ENCODE data around the gene FANCI.
"Not testable (repeated sequence)": the region's sequence is repeated elsewhere in the genome, so short reads cannot be mapped to it uniquely, and the experiment has no call there.

FANCI gene

GRCh38 chr15:89230277-89230676, 13.5 kb upstream of the FANCI start:
- no peak for TF ChIP-seq CTCF (IDR thresholded peaks at IDR 0.05; ENCODE audit: insufficient read depth, low read depth, low read length, missing control alignments)
- no peak for DNase-seq (ENCODE audit: low read depth)
- H3K4me3 ChIP-seq (ENCODE audit: low read depth, low read length), result no peak overlapping the region

GRCh38 chr15:89231832-89232231, 11.9 kb upstream of the FANCI start:
- TF ChIP-seq CTCF (IDR thresholded peaks at IDR 0.05; ENCODE audit: insufficient read depth, low read depth, low read length, missing control alignments), result no peak
- no peak overlapping the region for H3K4me3 ChIP-seq (ENCODE audit: low read depth, low read length)
- no peak for DNase-seq (ENCODE audit: low read depth)

- not testable (repeated sequence) for DNase-seq (ENCODE audit: low read depth); H3K4me3 ChIP-seq (ENCODE audit: low read depth, low read length)
Measured at GRCh38 chr15:89239883-89240810, 3.6 kb upstream of the FANCI start.

- no peak for DNase-seq (ENCODE audit: low read depth)
- TF ChIP-seq CTCF (IDR thresholded peaks at IDR 0.05; ENCODE audit: insufficient read depth, low read depth, low read length, missing control alignments), result no peak
- H3K4me3 ChIP-seq (ENCODE audit: low read depth, low read length), result peak overlapping the region; percentile 97
Measured at GRCh38 chr15:89243046-89243690, 611 bp upstream of the FANCI start.

- DNase-seq (ENCODE audit: low read depth), result peak; percentile 56
- peak overlapping the region; percentile 97 for H3K4me3 ChIP-seq (ENCODE audit: low read depth, low read length)
- no peak for TF ChIP-seq CTCF (IDR thresholded peaks at IDR 0.05; ENCODE audit: insufficient read depth, low read depth, low read length, missing control alignments)
Measured at GRCh38 chr15:89244574-89244903, 760 bp downstream of the FANCI start.

- no peak for DNase-seq (ENCODE audit: low read depth)
- TF ChIP-seq CTCF (IDR thresholded peaks at IDR 0.05; ENCODE audit: insufficient read depth, low read depth, low read length, missing control alignments), result no peak
- H3K4me3 ChIP-seq (ENCODE audit: low read depth, low read length), result no peak overlapping the region
Measured at GRCh38 chr15:89247446-89247845, 3.7 kb downstream of the FANCI start.

- no peak for TF ChIP-seq CTCF (IDR thresholded peaks at IDR 0.05; ENCODE audit: insufficient read depth, low read depth, low read length, missing control alignments)
- no peak for DNase-seq (ENCODE audit: low read depth)
- no peak overlapping the region for H3K4me3 ChIP-seq (ENCODE audit: low read depth, low read length)
Measured at GRCh38 chr15:89248584-89248983, 4.8 kb downstream of the FANCI start.

- H3K4me3 ChIP-seq (ENCODE audit: low read depth, low read length); DNase-seq (ENCODE audit: low read depth): not testable (repeated sequence)
Measured at GRCh38 chr15:89250142-89250541, 6.4 kb downstream of the FANCI start.

GRCh38 chr15:89277281-89277680, 33.5 kb downstream of the FANCI start:
- H3K4me3 ChIP-seq (ENCODE audit: low read depth, low read length); DNase-seq (ENCODE audit: low read depth): not testable (repeated sequence)
